ENCODE results near the gene USP22.
A peak's percentile ranks its signal among the peaks of the same experiment; 100 is the strongest.

USP22 gene

GRCh38 chr17:21041741-21042457 lies 912 bp downstream of the USP22 start:
- no peak for DNase-seq (ENCODE audit: low read depth, low spot score)
- POLR2A ChIA-PET, result interaction anchor here (1.7 kb wide), 1 partner anchor 8 kb away, joined by 9 read pairs; no protein-coding TSS in a partner anchor
- CTCF ChIA-PET, result interaction anchor here (1.3 to 2.5 kb wide), 2 partner anchors 8 to 10 kb away, joined by 3 to 16 read pairs; no protein-coding TSS in a partner anchor
- peak overlapping the region; percentile 85 for H3K4me3 ChIP-seq (ENCODE audit: low read depth, low read length)
- TF ChIP-seq CTCF (IDR thresholded peaks at IDR 0.05; ENCODE audit: insufficient read depth, low read length, missing control alignments), result no peak

GRCh38 chr17:21039839-21040575 lies 2.8 kb downstream of the USP22 start:
- POLR2A ChIA-PET, result no interaction called here
- CTCF ChIA-PET, result interaction anchor here (0.6 to 1.6 kb wide), 6 partner anchors 9 to 472 kb away, joined by 3 to 5 read pairs (median 4); no protein-coding TSS in a partner anchor
- peak overlapping the region; percentile 85 for H3K4me3 ChIP-seq (ENCODE audit: low read depth, low read length)
- no peak for DNase-seq (ENCODE audit: low read depth, low spot score)
- peak; percentile 42 for TF ChIP-seq CTCF (IDR thresholded peaks at IDR 0.05; ENCODE audit: insufficient read depth, low read length, missing control alignments)

GRCh38 chr17:21037117-21037803 lies 5.6 kb downstream of the USP22 start:
- H3K4me3 ChIP-seq (ENCODE audit: low read depth, low read length), result no peak overlapping the region
- DNase-seq (ENCODE audit: low read depth, low spot score), result no peak
- ChIA-PET POLR2A (no interaction called here), CTCF (interaction anchor here (0.8 to 1.3 kb wide), 3 partner anchors 13 to 82 kb away, joined by 3 read pairs; no protein-coding TSS in a partner anchor)
- TF ChIP-seq CTCF (IDR thresholded peaks at IDR 0.05; ENCODE audit: insufficient read depth, low read length, missing control alignments), result no peak

- no peak overlapping the region for H3K4me3 ChIP-seq (ENCODE audit: low read depth, low read length)
- ChIA-PET CTCF (interaction anchor here (0.9 to 1.3 kb wide), 2 partner anchors 63 to 83 kb away, joined by 3 read pairs; no protein-coding TSS in a partner anchor), POLR2A (no interaction called here)
- no peak for TF ChIP-seq CTCF (IDR thresholded peaks at IDR 0.05; ENCODE audit: insufficient read depth, low read length, missing control alignments)
- DNase-seq (ENCODE audit: low read depth, low spot score), result no peak
Measured at GRCh38 chr17:21036361-21036881, 6.4 kb downstream of the USP22 start.

GRCh38 chr17:21035406-21035805 lies 7.4 kb downstream of the USP22 start:
- no peak for TF ChIP-seq CTCF (IDR thresholded peaks at IDR 0.05; ENCODE audit: insufficient read depth, low read length, missing control alignments)
- no peak overlapping the region for H3K4me3 ChIP-seq (ENCODE audit: low read depth, low read length)
- ChIA-PET CTCF (interaction anchor here (3.2 kb wide), 1 partner anchor 8 kb away, joined by 16 read pairs; the partner anchor contains the start of gene USP22), POLR2A (interaction anchor here (0.6 to 2.5 kb wide), 2 partner anchors 8 to 10 kb away, joined by 3 to 9 read pairs; partner anchors contain the start of gene USP22)
- no peak for DNase-seq (ENCODE audit: low read depth, low spot score)
